Tibial nerve (tissue), 4 donors: ENCODE data around the gene CAPN3. TPM values are rescaled to one million over a fixed set of nuclear protein-coding genes. Genes with fewer than 3 reads are reported as not detected.

ENCODE experiments used
- DNase-seq, 2 donors: peaks; one replicate each; pipeline ENCODE4 v3.0.0-alpha.2; 2019; ENCODE audit warnings: low spot score in 2 of 2
- H3K27ac ChIP-seq, 4 donors: fragments of 200-600 bp; sonication (generic) in 3 of 4; one replicate each; pipeline ENCODE4 v1.5.1; 2017 to 2019; ENCODE audit warnings: mild to moderate bottlenecking in 1 of 4
- H3K27me3 ChIP-seq, 2 donors: fragments of 200-600 bp; sonication (generic) in 1 of 2; one replicate each; pipeline versions ENCODE4 v1.5.1 to v1.6.0; 2017 to 2019
- H3K36me3 ChIP-seq, 3 donors: fragments of 200-600 bp; sonication (generic); one replicate each; pipeline ENCODE4 v1.5.1; 2018 to 2019
- H3K4me1 ChIP-seq, 4 donors: fragments of 200-600 bp; sonication (generic) in 3 of 4; one replicate each; pipeline ENCODE4 v1.5.1; 2017 to 2019
- H3K4me3 ChIP-seq, 4 donors: fragments of 200-600 bp; sonication (generic) in 3 of 4; one replicate each; pipeline ENCODE4 v1.5.1; 2017 to 2019; ENCODE audit warnings: mild to moderate bottlenecking in 1 of 4, moderate library complexity in 1 of 4
- H3K9me3 ChIP-seq, 4 donors: fragments of 200-600 bp; sonication (generic) in 3 of 4; one replicate each; pipeline ENCODE4 v1.5.1; 2017 to 2019
- CTCF ChIP-seq, 5 experiments: fragments of 200-600 bp in 3 of 5; fragments of 450-650 bp in 2 of 5; sonication (generic) in 3 of 5; IDR thresholded peaks; one replicate each; pipeline ENCODE4 v1.5.1; 2016 to 2019; ENCODE audit warnings: antibody characterized with exemption in 5 of 5, mild to moderate bottlenecking in 3 of 5, moderate library complexity in 2 of 5
- EP300 ChIP-seq, 2 donors: sonication (generic); formaldehyde crosslinking; IDR thresholded peaks; one replicate each; pipeline ENCODE4 v1.6.1; 2017; ENCODE audit warnings: antibody characterized with exemption in 2 of 2, mild to moderate bottlenecking in 1 of 2
- POLR2A ChIP-seq, 2 donors: fragments of 450-650 bp; IDR thresholded peaks; one replicate each; pipeline ENCODE4 v1.6.1; 2017; ENCODE audit warnings: antibody characterized with exemption in 2 of 2, mild to moderate bottlenecking in 2 of 2, moderate library complexity in 2 of 2
- WGBS, 2 donors: methylation state at CpG; one replicate each; pipeline ENCODE4 v1.1.5; 2018; 5-methylcytosine and 5-hydroxymethylcytosine counted together
- total RNA-seq, 4 donors: library from RNA; depleted of rRNA; stranded (reverse); fragments of >200 nt; gene quantifications; one replicate each; pipeline ENCODE4 v1.1.0, GENCODE V29; 2016

Gene CAPN3
- total RNA-seq, 4 donors from 2014 or later: 16.1 to 34.9 (median 30.7) TPM

DNA sequence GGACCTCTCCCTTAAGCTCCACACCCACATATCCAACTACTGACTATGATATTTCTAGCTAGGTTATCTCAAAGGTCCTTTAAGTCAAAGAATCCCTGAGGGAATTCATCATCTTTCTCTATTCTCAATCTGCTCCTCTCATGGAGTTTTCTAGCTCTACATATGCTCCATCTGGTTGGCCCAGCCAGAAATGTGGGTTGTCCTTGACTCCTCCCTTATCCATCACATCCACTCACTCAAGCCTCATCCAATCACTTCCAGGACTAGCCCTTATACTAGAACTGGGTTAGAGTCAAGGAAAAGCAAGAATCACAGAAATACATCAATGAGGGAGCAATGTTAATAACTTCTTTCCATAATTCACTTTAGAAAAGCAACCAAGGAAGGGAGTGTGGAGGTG lies 86.2 kb downstream of the CAPN3 start:
- TF ChIP-seq EP300 (IDR thresholded peaks at IDR 0.05): no peak
- H3K36me3 ChIP-seq: peaks cover 0 to 99% (median 14%) of the 10 kb centered on the region in 3 donors
- H3K4me3 ChIP-seq: no peak overlapping the region
- no peaks in the 10 kb centered on the region for H3K27me3 ChIP-seq
- peaks cover 0 to 6% (median 0%) of the 10 kb centered on the region in 4 donors for H3K4me1 ChIP-seq
- H3K27ac ChIP-seq: no peak overlapping the region
- DNase-seq: no peak
- no peaks in the 10 kb centered on the region for H3K9me3 ChIP-seq

DNA sequence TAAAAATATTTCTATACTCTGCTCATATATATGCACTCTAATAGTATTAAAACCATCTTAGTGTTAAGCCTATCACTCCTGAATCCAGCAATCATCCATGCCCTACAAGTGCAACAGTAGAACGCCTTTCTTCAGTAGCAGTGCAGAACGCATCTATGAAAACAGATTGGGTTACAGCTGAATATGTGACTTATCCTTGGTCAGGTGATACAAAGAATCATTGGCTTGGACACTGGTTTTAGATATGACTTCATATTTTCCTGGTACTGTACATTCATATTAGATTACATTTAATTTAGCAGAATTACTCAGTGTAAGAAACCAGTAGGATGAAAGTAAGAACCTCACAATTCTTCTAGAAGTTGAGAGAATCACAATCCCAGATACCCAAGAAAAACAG lies 88.3 kb downstream of the CAPN3 start:
- no peaks in the 10 kb centered on the region for H3K9me3 ChIP-seq
- H3K4me3 ChIP-seq: no peak overlapping the region
- WGBS, 2 donors: 89 to 91% methylated on average over 2 of the region's 2 CpGs
- peaks cover 0 to 6% (median 0%) of the 10 kb centered on the region in 4 donors for H3K4me1 ChIP-seq
- H3K36me3 ChIP-seq: peaks cover 0 to 94% (median 10%) of the 10 kb centered on the region in 3 donors
- no peaks in the 10 kb centered on the region for H3K27me3 ChIP-seq
- no peak overlapping the region for H3K27ac ChIP-seq
- TF ChIP-seq EP300 (IDR thresholded peaks at IDR 0.05): no peak
- no peak for TF ChIP-seq POLR2A (IDR thresholded peaks at IDR 0.05)
- no peak for TF ChIP-seq CTCF (IDR thresholded peaks at IDR 0.05)
- DNase-seq: no peak

DNA sequence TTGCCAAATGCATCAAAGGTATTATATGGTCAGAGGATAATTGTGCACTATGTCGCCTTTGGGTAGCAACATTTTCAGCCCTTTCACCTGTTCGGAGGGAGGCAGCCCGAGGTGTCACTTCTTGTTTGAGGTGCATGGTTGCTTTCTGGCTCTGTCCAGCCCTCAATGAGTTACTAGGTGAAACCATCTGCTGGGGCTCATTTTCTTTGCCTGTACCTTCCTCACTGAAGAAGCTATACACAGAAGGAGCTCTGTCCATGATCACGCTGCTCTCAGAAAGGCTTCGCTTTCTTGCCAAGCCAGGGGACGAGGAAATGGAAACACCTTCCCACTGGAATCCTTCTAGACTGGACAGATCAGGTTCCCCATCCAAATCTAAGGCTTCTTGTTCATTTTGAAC lies 89.0 kb downstream of the CAPN3 start:
- no peaks in the 10 kb centered on the region for H3K9me3 ChIP-seq
- no peak overlapping the region for H3K4me3 ChIP-seq
- no peak for TF ChIP-seq EP300 (IDR thresholded peaks at IDR 0.05)
- TF ChIP-seq CTCF (IDR thresholded peaks at IDR 0.05): no peak
- TF ChIP-seq POLR2A (IDR thresholded peaks at IDR 0.05): no peak
- no peaks in the 10 kb centered on the region for H3K27me3 ChIP-seq
- WGBS, 2 donors: 94 to 98% methylated on average over 6 of the region's 6 CpGs
- H3K27ac ChIP-seq: no peak overlapping the region
- H3K36me3 ChIP-seq: peaks cover 0 to 87% (median 10%) of the 10 kb centered on the region in 3 donors
- DNase-seq: no peak
- peaks cover 0 to 6% (median 0%) of the 10 kb centered on the region in 4 donors for H3K4me1 ChIP-seq

- H3K9me3 ChIP-seq: no peaks in the 10 kb centered on the region
- DNase-seq: no peak
- no peak for TF ChIP-seq CTCF (IDR thresholded peaks at IDR 0.05)
- no peak for TF ChIP-seq EP300 (IDR thresholded peaks at IDR 0.05)
- no peak for TF ChIP-seq POLR2A (IDR thresholded peaks at IDR 0.05)
- H3K27me3 ChIP-seq: no peaks in the 10 kb centered on the region
- H3K27ac ChIP-seq: no peak overlapping the region
- peaks cover 0 to 9% (median 0%) of the 10 kb centered on the region in 4 donors for H3K4me1 ChIP-seq
- 97% methylated on average over 13 of the region's 13 CpGs for WGBS, 2 donors
- H3K36me3 ChIP-seq: peaks cover 0 to 75% (median 6%) of the 10 kb centered on the region in 3 donors
- H3K4me3 ChIP-seq: no peak overlapping the region
Measured at GRCh38 chr15:42449770-42450424, 90.6 kb downstream of the CAPN3 start.

DNA sequence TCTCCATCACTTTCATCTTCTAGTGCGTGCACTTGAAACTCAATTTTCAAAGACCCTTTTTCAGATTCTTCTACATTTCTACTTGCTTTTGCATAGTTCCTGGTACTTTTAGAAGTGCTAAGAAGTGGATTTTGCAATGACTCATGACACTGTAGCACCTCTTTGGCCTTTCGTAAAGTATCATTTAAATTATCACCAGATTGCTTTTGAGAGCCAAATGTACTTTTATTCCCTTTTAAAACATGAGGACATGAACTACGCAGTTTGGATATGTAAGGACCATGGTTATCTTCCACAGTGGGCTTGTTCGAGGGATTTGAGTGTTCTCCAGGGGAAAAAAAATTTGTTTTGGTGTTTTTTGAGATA lies 91.1 kb downstream of the CAPN3 start:
- TF ChIP-seq POLR2A (IDR thresholded peaks at IDR 0.05): no peak
- no peak for TF ChIP-seq EP300 (IDR thresholded peaks at IDR 0.05)
- TF ChIP-seq CTCF (IDR thresholded peaks at IDR 0.05): no peak
- Histone ChIP-seq H3K27me3 (no peaks in the 10 kb centered on the region), H3K27ac (no peak overlapping the region), H3K9me3 (no peaks in the 10 kb centered on the region), H3K36me3 (peaks cover 0 to 70% (median 1%) of the 10 kb centered on the region in 3 donors), H3K4me1 (peaks cover 0 to 11% (median 0%) of the 10 kb centered on the region in 4 donors), H3K4me3 (no peak overlapping the region)
- no peak for DNase-seq
- WGBS, 2 donors: 94 to 97% methylated on average over 4 of the region's 4 CpGs
